Measurements from ENCODE around the gene TEX30.
"Not testable (repeated sequence)": the region's sequence is repeated elsewhere in the genome, so short reads cannot be mapped to it uniquely, and the experiment has no call there.

TEX30 gene

GRCh38 chr13:102773441-102774213 lies at the start of gene TEX30:
Gene TEX30, minus strand, starts transcription at chr13:102773786. Its CDS starts 3,760 bp downstream, at chr13:102770026.
- peak; percentile 83 for DNase-seq (ENCODE audit: low read depth)

- peak; percentile 20 for DNase-seq (ENCODE audit: low read depth)
Measured at GRCh38 chr13:102817907-102818306, 44.3 kb upstream of the TEX30 start.

- DNase-seq (ENCODE audit: low read depth): no peak
Measured at GRCh38 chr13:102817241-102817640, 43.7 kb upstream of the TEX30 start.

DNA sequence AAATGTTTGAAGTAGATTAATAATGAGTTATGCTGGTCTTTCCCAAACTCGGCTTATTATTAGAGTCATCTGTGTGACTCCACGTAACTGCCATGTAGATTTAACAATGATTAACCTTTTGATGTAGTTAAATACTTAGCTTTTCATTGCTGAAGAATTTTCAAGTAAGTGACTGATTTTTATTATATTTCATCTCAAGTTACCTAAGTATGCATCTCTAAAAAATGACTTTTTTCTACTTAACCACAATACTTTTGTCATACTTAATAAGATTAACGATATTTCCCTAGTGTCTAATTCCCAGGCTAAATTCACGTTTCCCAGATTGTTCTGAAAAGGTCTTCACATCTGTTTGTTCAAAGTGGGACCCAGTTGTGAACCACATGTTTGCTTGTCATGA lies 43.1 kb upstream of the TEX30 start:
- no peak for DNase-seq (ENCODE audit: low read depth)

DNA sequence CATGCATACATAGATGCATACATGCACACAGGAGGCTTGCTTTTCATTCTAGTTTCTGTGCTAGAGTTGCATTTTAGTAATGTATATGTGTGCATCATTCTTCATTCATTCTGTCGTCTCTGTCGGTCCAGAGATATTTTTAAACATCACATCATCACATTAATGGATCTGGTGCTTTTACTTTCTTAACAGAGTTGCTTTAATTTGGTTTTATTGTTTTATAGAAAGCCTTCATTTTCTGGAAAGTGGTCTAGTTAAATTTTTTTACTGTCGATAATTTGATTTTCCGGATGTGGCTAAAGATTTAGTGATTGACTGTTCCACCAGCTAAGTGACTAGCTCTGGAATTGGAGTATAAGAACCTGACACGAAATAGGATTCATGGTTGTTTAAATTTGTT lies 42.2 kb upstream of the TEX30 start:
- no peak for DNase-seq (ENCODE audit: low read depth)

DNA sequence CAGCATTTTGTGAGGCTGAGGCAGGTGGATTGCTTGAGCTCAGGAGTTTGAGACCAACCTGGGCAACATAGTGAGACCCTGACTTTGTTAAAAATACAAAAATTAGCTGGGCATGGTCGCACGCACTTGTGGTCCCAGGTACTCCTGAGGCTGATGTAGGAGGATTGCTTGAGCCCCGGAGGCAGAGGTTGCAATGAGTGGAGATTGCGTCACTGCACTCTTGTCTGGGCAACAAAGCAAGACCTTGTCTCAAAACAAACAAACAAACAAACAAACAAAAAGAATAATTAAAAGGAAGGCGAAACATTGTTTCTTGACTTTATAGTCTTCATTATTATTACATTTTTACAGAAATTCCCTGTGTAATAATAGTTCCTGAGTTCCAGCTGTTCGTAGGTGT lies 41.2 kb upstream of the TEX30 start:
- DNase-seq (ENCODE audit: low read depth): no peak

- DNase-seq (ENCODE audit: low read depth): no peak
Measured at GRCh38 chr13:102814025-102814607, 40.5 kb upstream of the TEX30 start.

DNA sequence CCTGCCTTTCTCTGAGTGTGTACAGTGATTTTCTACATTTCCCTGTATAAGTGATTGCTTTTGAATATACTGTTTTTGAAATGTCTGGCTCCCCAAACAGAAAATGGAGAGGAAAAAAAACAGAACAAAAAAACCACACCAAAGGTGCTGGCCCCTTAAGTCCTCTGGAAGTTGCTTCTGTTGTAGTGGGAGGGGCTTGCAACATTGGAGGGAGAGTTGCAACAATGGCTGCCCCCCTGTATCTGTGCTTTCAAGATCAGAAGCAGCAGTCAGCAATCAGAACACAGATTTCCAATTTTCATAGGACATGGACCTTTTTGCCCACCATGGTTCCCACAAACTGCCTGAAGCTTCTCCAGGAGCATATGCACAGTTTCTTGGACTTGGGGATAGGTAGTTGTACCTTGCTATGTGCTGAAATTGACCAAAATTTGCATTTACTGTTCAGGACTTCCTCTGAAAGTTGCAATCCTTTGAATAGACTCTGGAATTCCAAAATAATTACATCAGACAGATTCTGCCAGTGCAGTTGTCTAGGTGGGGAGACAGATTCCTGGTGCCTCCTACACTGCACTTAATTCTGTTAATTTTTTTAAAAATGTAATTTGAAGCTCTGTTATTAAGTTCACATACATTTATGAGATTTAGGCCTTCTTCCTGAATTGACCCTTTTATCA lies 39.2 kb upstream of the TEX30 start:
- peak; percentile 32 for DNase-seq (ENCODE audit: low read depth)

GRCh38 chr13:102807699-102808098 lies 34.1 kb upstream of the TEX30 start:
- DNase-seq (ENCODE audit: low read depth): no peak

GRCh38 chr13:102805680-102806079 lies 32.1 kb upstream of the TEX30 start:
- no peak for DNase-seq (ENCODE audit: low read depth)

- peak; percentile 83 for DNase-seq (ENCODE audit: low read depth)
Measured at GRCh38 chr13:102800145-102801041, 26.8 kb upstream of the TEX30 start.

DNA sequence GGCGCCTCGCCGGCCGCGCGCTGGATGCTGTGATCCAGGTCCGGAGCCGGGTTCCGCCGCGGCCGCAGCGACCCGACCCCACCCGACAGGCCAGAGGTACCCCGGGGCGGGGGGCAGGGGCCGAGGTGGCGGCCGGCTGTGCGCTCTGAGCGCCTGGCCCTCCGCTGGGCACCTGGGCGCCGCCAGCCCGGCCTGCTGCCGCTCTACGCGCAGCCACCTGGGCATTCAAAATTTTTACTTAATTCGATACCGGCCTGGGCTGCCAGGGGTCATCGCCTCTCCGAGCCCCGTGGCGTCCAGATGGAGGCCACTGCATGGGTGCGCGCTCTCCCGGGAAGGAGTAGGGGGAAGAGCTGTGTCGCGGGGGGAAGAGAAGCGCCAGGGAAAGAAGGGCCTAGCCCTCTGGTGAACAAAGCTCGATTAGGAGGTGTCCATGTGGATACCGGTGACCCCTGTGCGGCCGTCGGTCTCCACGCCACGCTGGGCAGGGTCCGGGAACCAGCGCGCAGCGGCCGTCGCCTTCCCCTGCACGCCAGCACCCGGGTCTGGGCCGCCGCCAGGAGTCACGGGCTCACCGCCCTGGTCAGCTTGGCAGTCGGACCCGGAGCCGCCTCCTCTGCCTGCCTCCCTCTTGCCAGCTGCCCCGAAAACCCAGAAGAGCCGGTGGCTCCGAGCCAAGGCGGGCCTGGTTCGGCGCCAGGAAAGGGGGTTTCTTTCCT lies 26.0 kb upstream of the TEX30 start:
- peak; percentile 27 for DNase-seq (ENCODE audit: low read depth)

GRCh38 chr13:102798581-102799425 lies 25.2 kb upstream of the TEX30 start, which contains the start of the genes BIVM and POGLUT2:
Gene BIVM, plus strand, starts transcription at chr13:102799119. Its CDS starts 8,149 bp downstream, at chr13:102807268.
Gene POGLUT2, minus strand, starts transcription at chr13:102798976. Its CDS starts 306 bp downstream, at chr13:102798670.
- DNase-seq (ENCODE audit: low read depth): peak; percentile 97

DNA sequence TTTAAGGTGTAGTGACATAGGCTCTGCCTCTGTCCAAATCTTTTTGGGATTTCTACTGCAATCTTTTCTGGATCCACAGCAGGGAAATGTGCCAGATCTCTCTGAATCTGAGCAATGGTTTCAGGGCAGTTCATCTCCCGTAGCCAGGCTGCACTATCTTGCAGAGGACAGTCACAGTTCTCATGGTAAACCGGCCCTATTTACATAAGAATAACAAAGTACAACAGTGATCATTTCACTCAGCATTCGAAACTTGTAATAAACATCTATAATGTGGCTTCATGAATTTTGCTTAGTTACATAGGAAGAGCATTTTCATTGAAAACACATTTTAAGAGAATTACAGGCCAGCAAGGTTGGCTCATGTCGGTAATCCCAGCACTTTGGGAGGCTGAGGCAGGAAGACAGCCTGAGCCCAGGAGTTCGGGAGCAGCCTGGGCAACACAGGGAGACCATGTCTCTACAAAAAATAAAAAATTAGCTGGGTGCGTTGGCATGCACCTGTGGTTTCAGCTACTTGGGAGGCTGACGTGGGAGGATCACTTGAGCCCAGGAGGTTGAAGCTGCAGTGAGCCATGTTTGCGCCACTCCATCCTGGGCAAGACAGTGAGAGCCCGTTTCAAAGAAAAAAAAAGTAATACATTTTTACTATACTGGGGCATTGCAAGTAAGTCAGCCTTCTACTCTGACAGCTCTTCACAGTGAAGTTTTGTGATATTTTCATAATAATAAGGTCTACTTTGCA lies 20.2 kb upstream of the TEX30 start:
- DNase-seq (ENCODE audit: low read depth): no peak

- DNase-seq (ENCODE audit: low read depth): no peak
Measured at GRCh38 chr13:102792396-102792795, 18.8 kb upstream of the TEX30 start.

GRCh38 chr13:102788683-102789082 lies 15.1 kb upstream of the TEX30 start:
- no peak for DNase-seq (ENCODE audit: low read depth)

GRCh38 chr13:102784483-102784882 lies 10.9 kb upstream of the TEX30 start:
- DNase-seq (ENCODE audit: low read depth): no peak

DNA sequence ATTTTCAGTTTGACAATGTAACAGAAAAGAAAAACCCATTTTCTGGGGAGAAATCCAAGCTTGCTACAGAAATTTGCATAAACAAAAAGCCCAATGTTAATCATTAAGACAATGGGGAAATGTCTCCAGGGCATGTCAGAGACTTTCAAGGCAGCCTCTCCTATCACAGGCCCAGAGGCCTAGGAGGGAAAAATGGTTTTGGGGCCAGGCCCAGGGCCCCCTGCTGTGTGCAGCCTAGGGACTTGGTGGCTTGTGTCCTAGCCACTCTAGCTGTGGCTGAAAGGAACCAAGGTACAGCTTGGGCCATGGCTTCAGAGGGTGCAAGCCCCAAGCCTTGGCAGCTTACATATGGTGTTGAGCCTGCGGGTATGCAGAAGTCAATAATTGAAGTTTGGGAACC lies 8.0 kb upstream of the TEX30 start:
- DNase-seq (ENCODE audit: low read depth): no peak

DNA sequence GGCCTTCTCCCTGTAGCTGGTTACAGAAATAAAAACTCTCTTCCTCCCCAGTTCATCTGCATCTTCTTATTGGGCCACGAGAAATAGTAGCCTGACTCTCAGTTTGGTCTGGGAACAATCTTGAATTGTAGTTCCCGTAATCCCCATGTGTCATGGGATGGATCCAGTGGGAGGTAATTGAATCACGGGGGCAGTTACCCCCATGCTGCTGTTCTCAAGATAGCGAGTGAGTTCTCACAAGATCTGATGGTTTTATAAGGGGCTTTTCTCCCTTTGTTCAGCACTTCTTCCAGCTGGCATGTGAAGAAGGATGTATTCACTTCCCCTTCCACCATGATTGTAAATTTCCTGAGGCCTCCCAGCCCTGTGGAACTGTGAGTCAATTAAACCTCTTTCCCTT lies 7.1 kb upstream of the TEX30 start:
- DNase-seq (ENCODE audit: low read depth): not testable (repeated sequence)
